GM21528 (cell line): ENCODE data around the gene GPR107.

Experiments used
- ATAC-seq: cut with Tn5 transposase; IDR thresholded peaks from one replicate; pipeline ENCODE4 v1.9.1; 2021; ENCODE audit warnings: mild to moderate bottlenecking, moderate library complexity; ENCODE audit not compliant: unreplicated experiment, low FRiP score

Gene GPR107

GRCh38 chr9:130027533-130028365, 26.0 kb upstream of the GPR107 start:
- no peak for ATAC-seq

GRCh38 chr9:130028493-130029222, 25.0 kb upstream of the GPR107 start:
- no peak for ATAC-seq

DNA sequence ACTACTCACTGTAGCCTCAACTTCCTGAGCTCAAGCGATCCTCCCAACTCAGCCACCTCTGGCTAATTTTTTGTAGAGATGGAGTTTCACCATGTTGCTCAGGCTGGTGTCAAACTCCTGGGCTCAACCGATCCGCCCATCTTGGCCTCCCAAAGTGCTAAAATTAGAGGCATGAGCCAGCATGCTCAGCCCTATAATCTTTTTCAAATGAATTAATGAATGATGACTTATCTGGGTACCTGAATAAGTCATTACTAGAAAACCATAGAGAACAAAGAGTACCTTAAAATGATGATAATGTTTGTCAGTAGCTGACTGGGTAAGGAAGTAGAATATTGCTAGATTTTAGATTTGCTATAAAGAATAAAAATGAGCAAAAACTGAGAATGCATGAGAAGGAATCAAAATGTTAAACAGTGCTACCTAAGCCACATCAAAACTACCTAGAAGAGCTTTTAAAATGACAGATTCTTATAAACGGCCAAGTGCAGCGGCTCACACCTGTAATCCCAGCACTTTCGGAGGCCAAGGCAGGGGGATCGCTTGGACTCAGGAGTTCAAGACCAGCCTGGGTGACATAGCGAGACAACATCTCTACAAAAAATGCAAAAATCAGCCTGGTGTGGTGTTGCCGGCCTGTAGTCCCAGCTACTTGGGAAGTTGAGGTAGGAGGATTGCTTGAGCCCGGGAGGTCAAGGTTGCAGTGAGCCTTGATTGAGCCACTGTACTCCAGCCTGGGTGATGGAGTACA, 24.3 kb upstream of the GPR107 start:
- no peak for ATAC-seq

DNA sequence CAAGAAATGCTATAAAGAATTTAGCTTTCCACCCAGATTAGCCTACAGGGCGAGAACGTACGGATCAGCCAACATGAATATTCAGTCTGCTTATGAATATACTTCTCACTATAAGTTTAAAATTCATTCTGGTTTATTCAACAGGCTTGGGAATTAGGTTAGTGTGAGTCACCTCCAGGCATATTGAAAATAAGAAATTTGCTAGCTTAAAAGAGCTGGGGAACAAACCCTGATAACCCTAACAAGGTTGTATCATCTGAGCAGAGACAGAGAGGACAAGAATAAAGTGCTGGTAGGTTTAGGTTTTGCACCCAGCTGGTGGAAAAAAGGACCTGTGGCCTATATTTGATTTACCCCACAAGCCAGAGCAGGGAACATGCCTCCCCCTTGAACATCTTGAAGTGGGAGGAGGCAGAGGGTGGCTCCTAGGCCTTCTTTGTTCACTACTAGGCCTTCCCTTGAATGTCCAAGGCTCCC, 23.0 kb upstream of the GPR107 start:
- no peak for ATAC-seq

DNA sequence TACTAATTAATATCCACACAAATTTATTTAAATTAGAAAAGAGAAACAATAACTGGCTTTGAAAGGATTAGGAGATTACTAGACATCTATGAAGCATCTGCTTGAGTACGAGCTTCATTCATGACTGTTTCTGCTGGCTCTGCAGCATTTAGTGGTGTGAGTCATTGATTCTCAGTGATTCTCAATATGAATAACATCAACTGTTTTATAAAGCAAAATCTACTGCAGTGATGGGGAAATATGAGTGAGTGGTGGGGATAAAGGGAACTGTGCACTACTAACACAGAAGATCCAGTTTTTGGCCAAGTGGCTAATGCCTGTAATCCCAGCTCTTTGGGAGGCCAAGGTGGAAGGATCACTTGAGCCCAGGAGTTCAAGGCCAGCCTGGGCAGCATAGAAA, 19.1 kb upstream of the GPR107 start:
- ATAC-seq: no peak

- ATAC-seq: no peak
These were observed 17.6 kb upstream of the GPR107 start for GRCh38 chr9:130036099-130036498.

- peak; percentile 32 for ATAC-seq
These were observed 14.1 kb upstream of the GPR107 start for GRCh38 chr9:130039528-130040147.

GRCh38 chr9:130040984-130041647, 12.6 kb upstream of the GPR107 start:
- ATAC-seq: no peak

DNA sequence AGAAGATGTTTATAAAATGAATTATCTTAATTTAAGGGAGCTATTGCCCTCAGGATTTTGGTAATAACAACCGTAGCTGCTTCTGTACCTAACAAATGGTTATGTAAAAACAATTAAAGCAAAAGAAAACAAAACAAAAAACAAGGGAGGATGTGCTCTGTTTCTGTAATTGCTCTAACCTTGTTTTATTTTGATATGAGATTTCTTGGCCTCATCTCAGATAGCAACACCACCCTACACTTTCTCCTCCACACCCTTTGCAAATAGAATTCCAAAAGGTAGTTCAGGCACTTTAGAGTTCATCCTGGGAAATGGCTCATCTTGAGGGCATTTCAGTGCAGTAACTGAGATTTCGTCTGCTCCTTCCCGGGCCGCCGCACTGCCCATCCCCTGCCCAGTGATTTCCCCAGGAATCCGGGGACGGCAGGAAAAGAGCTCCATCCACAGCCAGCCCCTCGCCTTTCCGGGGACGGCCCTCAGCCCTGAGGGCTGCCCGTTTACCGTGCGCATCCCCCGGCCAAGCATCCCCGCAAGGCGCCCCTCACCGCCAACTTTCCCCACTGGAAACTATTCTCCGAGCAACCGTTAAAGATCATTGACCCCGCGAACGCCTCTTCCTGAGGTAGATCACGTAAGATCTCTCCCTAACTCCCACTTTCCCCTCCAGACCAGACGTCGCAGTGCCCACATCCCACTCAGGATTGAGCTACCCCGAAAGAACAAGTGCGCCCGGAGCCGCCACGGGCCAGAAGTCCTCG, 11.9 kb upstream of the GPR107 start:
- no peak for ATAC-seq

- ATAC-seq: no peak
These were observed 11.3 kb upstream of the GPR107 start for GRCh38 chr9:130042406-130042884.

- ATAC-seq: no peak
These were observed 10.6 kb upstream of the GPR107 start, which contains the start of gene FNBP1 for GRCh38 chr9:130042885-130043653. FNBP1 (minus strand) TSS chr9:130043189; CDS start chr9:130042975, 214 bp downstream.

DNA sequence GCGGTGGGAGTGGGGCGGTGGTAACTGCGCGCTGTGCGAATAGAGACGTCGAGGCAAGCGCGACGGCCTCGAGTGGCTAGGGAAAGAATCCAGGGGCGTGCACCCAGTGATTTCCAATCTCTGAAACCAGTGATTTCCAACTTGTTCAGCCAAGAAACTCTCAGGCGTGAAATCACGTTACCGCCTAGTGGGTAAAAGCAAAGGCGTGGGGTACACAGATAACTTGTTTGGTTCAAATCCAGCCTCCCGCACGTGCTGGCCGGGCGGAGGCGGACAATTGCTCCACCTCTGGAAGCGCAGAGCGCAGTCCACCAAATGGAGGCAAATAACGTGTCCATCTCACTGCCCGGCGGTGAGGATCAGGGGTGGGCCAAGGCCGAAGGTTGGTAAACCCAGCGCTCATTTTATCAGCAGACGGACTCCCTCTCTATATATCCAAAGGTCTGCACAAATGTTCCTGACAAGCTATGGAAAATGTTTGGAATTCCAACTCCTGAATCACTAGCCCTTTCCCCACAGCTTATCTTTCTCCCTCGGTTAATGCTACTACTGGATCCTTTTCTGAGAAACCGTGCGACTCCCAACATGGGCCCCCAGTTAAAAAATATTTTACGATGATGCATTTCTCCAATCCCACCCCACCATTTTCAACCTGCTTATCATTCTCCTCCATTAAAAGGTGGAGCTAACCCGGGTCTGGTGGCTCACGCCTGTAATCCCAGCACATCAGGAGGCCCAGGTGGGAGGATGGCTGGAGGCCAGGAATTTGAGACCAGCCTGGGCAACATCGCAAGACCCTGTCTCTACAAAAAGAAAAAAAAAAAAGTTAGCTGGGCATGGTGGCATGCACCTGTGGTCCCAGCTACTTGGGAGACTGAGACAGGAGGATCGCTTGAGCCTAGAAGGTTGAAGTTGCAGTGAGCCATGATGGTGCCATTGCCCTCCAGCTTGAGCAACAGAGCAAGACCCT, 9.8 kb upstream of the GPR107 start:
- no peak for ATAC-seq

DNA sequence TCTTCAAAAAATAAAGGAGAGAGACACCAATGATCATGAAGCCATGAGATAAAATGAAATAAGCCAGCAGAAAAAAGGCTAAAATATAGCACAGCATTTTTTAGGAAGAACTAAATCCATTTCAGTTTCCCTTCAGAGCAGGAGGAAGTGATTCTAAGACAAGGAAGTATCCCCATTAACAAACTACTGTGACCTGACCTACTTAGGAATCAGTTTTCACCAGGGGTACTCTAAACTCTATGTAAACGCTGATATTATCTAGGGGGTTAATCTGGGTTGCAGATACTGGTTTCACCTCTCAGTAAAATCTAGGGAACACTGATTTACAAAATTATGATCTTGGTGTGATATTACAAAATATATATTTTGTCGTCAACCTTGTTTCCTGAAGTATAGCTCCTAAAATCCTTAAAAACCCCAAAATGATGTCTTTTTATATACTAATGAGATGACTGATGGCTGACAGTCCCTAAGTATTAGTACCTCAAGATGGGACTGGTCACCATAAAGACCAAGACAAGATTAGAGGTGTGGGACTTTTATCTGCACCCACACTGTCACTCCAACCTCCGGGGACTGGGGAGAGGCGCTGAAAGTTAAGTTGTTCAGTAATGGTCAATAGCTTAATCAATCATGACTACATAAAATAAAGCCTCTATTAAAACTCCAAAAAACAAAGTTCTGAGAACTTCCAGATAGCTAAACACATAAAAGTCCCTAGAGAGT, 7.8 kb upstream of the GPR107 start:
- no peak for ATAC-seq

DNA sequence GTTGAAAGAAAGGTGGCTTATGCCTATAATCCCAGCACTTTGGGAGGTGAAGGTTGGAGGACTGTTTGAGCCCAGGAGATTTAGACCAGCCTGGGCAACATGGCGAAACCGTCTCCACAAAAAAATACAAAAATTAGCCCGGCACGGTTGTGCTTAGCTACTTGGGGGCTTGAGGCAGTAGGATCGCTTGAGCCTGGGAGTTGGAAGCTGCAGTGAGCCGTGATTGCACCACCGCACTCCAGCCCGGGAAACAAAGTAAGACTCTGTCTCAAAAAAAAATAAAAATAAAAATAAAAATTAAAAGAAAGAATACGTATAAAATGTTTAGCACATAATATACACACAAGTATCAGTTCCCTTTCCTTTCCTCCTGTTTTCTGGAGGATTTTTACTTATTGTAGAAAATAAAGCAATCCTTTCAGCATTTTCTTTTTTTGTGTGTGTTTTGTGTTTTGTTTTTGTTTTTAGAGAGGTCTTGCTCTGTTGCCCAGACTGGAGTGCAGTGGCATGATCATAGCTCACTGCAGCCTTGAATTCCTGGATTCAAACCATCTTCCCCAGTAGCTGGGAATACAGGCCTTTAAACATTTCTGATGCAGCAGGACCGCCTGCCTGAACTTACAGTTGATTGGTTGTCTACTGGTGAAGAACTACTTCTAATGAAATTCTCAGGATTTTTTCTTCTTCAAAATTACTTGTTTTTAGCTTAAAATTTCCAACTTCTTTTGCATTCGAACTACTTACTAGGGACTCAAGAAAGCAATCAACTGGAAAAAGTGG, 4.1 kb upstream of the GPR107 start:
- ATAC-seq: no peak

DNA sequence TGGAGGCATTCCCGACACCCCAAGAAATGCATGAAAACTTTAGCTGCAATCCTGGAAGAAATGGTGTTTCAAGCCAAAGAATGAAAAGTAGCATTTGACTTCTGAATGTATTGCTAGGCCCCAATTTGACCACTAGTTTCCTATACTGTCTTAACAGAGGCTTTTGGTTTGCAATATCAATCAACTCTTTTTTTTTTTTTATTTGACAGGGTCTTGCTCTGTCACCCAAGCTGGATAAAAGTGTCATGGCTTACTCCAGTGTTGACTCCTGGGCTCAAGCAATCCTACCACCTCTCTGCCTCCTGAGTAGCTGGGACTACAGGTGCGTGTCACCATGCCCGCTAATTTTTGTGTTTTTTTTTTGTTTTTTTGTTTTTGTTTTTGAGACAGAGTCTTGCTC, 3.2 kb upstream of the GPR107 start:
- ATAC-seq: no peak

GRCh38 chr9:130051855-130052254, 1.9 kb upstream of the GPR107 start:
- ATAC-seq: no peak
